ENCODE results near the gene TMTC3. TPM values are rescaled to one million over a fixed set of nuclear protein-coding genes. Genes with fewer than 3 reads are reported as not detected.

TMTC3 gene
- total RNA-seq: 34.5 and 36.5 TPM in 2 replicates
- polyA plus RNA-seq: 6.5 and 7.8 TPM in 2 replicates
- 4.2 and 4.6 TPM in 2 replicates for polyA plus RNA-seq (2011; cell fraction: cytosol; rRNA removed)
- polyA plus RNA-seq (2011; cell fraction: nucleus; rRNA removed): 5.2 and 7.9 TPM in 2 replicates
- polyA plus RNA-seq (2012): 12.4 and 18.4 TPM in 2 replicates
- 68.2 and 81.2 TPM in 2 replicates for polyA minus RNA-seq
- polyA minus RNA-seq (2011; cell fraction: cytosol; rRNA and poly(A)+ RNA removed): 26.0 TPM
- polyA minus RNA-seq (2011; cell fraction: nucleus; rRNA and poly(A)+ RNA removed): 18.0 and 36.4 TPM in 2 replicates
- Bru-seq, nascent RNA: percentile 74 among the genes with signal in this experiment
- percentile 92 among the genes with signal in this experiment for BruChase-seq, experiment 1, labeled RNA remaining after a 6-hour chase
- percentile 80 among the genes with signal in this experiment for BruChase-seq, experiment 2, labeled RNA remaining after a 2-hour chase
- long read RNA-seq, full-length matches to known transcripts: 8 of 18 reads
- long read RNA-seq, partial matches to known transcripts: 2 of 18 reads
- long read RNA-seq, other reads (novel, unspliced or antisense): 8 of 18 reads

- peak within 1 kb of the TSS; percentile 41 for H3K27ac ChIP-seq (ENCODE audit: insufficient read depth, low read depth, low read length)
- H3K9me1 ChIP-seq (replicated peaks; ENCODE audit: control insufficient read depth, extremely low read depth, insufficient read depth, low read length): no peaks in the 10 kb centered on the region
- TF ChIP-seq POLR2AphosphoS5 (IDR thresholded peaks at IDR 0.05; ENCODE audit: insufficient read depth, low read depth, low read length) (peak; percentile 78), POLR2A (IDR thresholded peaks at IDR 0.05; ENCODE audit: low read depth, low read length) (peak; percentile 71), CTCF (IDR thresholded peaks at IDR 0.05; ENCODE audit: extremely low read depth in 1 of 2, insufficient read depth in 1 of 2, low read depth in 1 of 2, low read length in 2 of 2) (no peak), MYC (IDR thresholded peaks at IDR 0.05; ENCODE audit: low read depth, low read length) (no peak), EZH2 (IDR thresholded peaks at IDR 0.05; ENCODE audit: borderline replicate concordance, low read depth, low read length, severe bottlenecking) (no peak)
- H2AFZ ChIP-seq (ENCODE audit: low read depth, low read length): peak within 1 kb of the TSS; percentile 60
- H3K4me1 ChIP-seq (ENCODE audit: control insufficient read depth, extremely low read depth, insufficient read depth, low read length): peaks cover 15% of the 10 kb centered on the region
- H3K9me3 ChIP-seq (replicated peaks; ENCODE audit: control insufficient read depth, insufficient read depth, low read length): no peaks in the 10 kb centered on the region
- DNase-seq (ENCODE audit: low read depth, low spot score): peak; percentile 99
- dilution Hi-C loops (cut with MboI; ENCODE audit: extremely low pct_ligation_motif_present, low sequenced_read_pairs): no loop called here
- H3K27me3 ChIP-seq (ENCODE audit: control insufficient read depth in 2 of 2, insufficient read depth in 2 of 2, low read length in 2 of 2): no peaks in the 10 kb centered on the region
- no TSS peak for BruUV-seq (replicated peaks)
- ChIA-PET POLR2A (no interaction called here), CTCF (interaction anchor here (0.6 to 1.4 kb wide), 3 partner anchors 12 to 852 kb away, joined by 3 to 9 read pairs (median 3); no protein-coding TSS in a partner anchor)
- no peaks in the 10 kb centered on the region for H4K20me1 ChIP-seq (replicated peaks; ENCODE audit: control insufficient read depth, extremely low read depth, insufficient read depth, low read length)
- no peaks in the 10 kb centered on the region for H3K36me3 ChIP-seq (ENCODE audit: control insufficient read depth in 2 of 2, extremely low read depth in 1 of 2, insufficient read depth in 2 of 2, low read length in 2 of 2)
- H3K4me3 ChIP-seq (replicated peaks in 1 of 3; ENCODE audit: insufficient read depth in 1 of 3, low read depth in 1 of 3, low read length in 3 of 3): peak within 1 kb of the TSS; percentile 23 to 88 (median 68)
- H3K79me2 ChIP-seq (ENCODE audit: control insufficient read depth, insufficient read depth, low read length): peaks cover 29% of the 10 kb centered on the region
- peak within 1 kb of the TSS; percentile 96 for H3K4me2 ChIP-seq (ENCODE audit: insufficient read depth, low read length)
- intact Hi-C loops (cut with micrococcal nuclease): loop anchor here (5.0 kb wide), 3 partner anchors 155 to 755 kb away; no protein-coding TSS in a partner anchor
- peak; percentile 96 for FAIRE-seq
- peak within 1 kb of the TSS; percentile 73 for H3K9ac ChIP-seq (replicated peaks; ENCODE audit: extremely low read depth, insufficient read depth, low read length)
Measured at GRCh38 chr12:88141774-88142609, at the start of gene TMTC3, which contains the start of gene CEP290. Gene TMTC3 (plus strand): TSS chr12:88142307. CDS start chr12:88148316, 6,009 bp downstream. Gene CEP290 (minus strand): TSS chr12:88142088. CDS start chr12:88141307, 781 bp downstream.

All from endothelial cell of umbilical vein (primary cell).